ENCODE results near the gene ELOA.
"Not testable (repeated sequence)": the region's sequence is repeated elsewhere in the genome, so short reads cannot be mapped to it uniquely, and the experiment has no call there.

The ELOA gene

DNA sequence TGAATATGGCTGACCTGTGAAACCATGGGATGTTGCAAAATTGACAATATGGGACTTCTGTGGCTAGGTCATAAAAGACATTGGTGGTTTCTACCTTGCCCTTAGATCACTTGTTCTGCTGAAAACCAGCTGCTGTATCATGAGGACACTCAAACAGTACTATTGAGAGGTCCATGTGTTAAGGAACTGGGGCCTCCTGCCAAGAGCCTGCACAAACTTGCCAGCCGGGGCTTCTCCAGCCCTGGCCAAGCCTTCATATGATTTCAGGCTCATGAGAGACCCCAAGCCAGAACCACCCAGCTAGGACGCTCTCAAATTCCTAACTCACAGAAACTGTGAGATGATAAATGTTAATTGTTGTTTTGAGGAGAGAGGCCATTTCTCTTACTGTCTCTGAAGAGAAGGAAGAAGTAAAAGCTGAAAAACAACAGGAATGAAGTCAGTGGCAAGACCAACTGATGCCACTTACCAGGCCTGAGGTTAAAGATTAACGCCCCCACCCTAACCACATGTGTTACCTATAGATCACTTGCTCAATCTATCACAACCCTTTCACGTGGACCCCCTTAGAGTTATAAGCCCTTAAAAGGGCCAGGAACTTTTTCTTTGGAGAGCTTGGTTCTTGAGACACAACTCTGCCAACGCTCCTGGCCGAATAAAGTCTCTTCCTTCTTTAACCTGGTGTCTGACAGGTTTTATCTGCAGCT lies 31.1 kb downstream of the ELOA start:
- DNase-seq = no peak
- in situ Hi-C loops (cut with HindIII; ENCODE audit: low pct_ligation_motif_present, low pct_unique_long_range_greater_than_20kb, low sequenced_read_pairs) = no loop called here

DNA sequence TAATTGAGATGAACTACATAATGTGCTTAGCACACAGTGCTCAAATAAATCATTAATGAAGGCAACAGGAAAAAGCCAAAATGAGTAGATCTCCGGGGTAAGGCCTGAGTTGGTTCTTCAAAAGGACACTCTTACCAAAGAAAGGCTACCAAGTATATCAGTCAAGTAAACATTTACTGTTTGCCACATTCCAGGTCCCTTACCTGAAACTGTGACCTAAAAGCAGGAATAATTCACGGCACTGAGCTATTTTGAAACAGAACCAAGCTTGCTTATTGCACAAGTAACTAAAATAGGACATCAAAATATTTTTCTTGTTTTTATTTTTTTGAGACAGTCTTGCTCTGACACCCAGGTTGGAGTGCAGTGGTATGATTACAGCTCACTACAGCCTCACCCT lies 32.9 kb downstream of the ELOA start:
- in situ Hi-C loops (cut with HindIII; ENCODE audit: low pct_ligation_motif_present, low pct_unique_long_range_greater_than_20kb, low sequenced_read_pairs) = no loop called here
- DNase-seq = no peak

DNA sequence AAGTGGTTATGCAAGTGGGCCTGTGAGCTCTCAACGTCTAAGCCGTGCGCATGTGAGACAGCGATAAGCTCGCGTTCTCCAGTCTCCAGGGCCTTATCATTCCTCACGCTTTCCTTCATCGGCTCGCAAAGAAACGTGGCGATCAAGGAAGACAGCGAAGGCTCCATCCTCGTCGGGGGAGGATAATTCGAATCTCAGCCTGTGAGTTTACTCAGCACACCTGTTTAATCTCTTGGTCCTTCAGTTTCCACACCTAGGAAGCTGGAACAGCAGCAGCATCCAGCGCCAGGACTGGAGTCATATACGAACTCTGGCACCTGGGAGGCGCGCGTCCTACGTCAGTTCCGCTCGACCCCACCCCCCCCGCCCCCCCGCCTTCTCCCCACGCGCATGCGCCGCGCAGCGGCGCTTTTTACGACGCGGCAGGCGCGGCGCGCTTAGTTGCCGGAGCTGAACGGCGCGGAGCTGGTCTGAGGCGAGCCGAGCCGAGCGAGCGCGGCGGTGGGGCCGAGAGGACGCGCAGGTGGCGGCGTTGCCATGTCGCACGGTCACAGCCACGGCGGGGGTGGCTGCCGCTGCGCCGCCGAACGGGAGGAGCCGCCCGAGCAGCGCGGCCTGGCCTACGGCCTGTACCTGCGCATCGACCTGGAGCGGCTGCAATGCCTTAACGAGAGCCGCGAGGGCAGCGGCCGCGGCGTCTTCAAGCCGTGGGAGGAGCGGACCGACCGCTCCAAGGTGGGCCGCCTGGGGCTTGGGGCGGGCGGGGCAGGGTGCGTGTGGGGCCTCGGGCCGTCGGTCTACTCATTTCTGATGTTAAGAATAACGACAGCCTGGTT lies 34.9 kb downstream of the ELOA start, which contains the start of gene PITHD1:
Gene PITHD1, plus strand, starts transcription at position 440 of the 836 bp plus-strand sequence. Its CDS starts 98 bp downstream, at position 538.
- in situ Hi-C loops (cut with HindIII; ENCODE audit: low pct_ligation_motif_present, low pct_unique_long_range_greater_than_20kb, low sequenced_read_pairs) = no loop called here
- DNase-seq = peak; percentile 82

DNA sequence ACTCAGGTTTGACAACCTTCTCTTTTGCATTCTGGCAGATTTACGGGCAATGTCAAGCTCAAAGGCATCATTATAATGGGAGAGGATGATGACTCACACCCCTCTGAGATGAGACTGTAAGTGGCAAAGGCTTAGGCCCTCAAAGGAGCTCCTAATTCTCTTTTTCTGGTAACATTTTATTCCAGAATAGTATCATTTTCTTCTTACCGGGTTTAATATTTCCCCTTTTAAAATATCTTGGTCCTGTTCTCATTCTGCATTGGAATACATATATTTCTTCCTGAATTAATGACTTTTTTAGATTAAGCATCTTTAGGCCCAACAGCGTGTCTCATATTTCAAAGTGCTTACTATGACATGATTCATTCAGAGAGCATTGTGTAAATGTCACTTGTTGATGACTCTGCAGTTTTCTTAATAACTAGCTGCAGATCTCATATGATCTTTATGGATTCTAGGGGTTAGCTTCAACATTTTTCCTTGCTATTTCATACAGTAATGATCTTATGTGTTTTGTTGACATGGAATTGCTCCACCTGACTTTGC lies 36.6 kb downstream of the ELOA start:
- in situ Hi-C loops (cut with HindIII; ENCODE audit: low pct_ligation_motif_present, low pct_unique_long_range_greater_than_20kb, low sequenced_read_pairs) = no loop called here
- DNase-seq = peak; percentile 19

DNA sequence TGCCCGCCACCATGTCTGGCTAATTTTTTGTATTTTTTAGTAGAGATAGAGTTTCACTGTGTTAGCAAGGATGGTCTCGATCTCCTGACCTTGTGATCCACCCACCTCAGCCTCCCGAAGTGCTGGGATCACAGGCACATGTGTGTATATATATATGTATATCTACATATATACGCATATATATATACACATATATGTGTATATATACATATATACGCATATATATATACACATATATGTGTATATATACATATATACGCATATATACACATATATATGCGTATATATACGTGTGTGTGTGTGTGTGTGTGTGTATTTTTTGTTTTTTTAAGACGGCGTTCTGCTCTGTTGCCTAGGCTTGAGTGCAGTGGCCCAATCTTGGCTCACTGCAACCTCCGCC lies 39.9 kb downstream of the ELOA start:
- DNase-seq; in situ Hi-C loops (cut with HindIII; ENCODE audit: low pct_ligation_motif_present, low pct_unique_long_range_greater_than_20kb, low sequenced_read_pairs): not testable (repeated sequence)

DNA sequence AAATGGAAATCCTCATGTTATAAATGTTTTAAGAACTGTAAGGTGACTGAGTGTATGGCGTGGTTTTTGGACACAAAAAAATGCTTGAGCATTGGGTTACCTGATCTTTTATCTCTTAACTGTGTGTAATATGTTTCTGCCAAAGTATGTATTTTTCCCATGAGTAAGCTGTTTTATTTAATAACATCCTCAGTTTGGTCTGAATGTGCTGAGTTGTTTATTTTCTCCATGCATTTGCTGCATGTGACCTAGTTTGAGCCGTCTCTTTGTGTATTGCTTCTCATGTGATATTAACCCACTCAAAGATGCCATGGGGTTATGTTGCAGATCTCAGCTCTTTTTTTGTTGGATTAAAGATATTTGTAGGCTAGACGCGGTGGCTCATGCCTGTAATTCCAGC lies 41.6 kb downstream of the ELOA start:
- in situ Hi-C loops (cut with HindIII; ENCODE audit: low pct_ligation_motif_present, low pct_unique_long_range_greater_than_20kb, low sequenced_read_pairs) = no loop called here
- no peak for DNase-seq

DNA sequence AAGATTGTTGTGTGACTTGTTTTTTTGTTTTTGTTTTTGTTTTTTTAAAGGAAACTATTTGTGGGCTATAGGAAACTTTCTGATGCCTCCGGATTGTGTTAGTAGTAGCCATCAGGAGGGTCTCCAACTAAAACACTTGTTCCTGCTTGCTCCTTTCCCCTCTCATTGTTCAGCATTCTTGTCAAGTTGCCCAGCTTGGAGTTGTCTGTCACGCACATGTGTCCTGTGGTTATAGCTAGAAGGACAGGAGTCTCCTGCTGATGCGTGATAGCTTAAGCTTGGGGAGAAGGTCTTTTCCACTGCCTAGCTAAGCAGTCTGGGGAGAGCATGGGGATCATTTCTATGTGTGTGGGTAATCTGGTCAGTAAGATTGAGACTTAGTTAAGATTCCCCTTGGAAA lies 44.4 kb downstream of the ELOA start:
- in situ Hi-C loops (cut with HindIII; ENCODE audit: low pct_ligation_motif_present, low pct_unique_long_range_greater_than_20kb, low sequenced_read_pairs) = no loop called here
- no peak for DNase-seq

DNA sequence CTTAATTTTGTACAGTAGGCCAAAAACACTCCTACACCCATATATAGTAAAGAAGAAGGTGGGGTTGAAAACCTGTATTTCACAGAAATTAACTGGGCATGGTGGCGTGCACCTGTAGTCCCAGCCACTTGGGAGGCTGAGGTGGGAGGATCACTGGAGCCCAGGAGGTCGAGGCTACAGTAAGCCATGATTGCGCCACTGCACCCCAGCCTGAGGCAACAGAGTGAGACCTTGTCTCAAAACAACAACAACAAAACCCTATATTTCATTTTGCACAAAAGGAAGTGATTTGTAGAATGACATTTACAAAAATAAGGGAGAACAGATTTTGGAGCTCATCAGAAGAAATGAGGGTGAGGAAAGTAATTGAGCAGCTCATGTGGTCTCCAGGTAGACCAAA lies 45.4 kb downstream of the ELOA start:
- in situ Hi-C loops (cut with HindIII; ENCODE audit: low pct_ligation_motif_present, low pct_unique_long_range_greater_than_20kb, low sequenced_read_pairs) = no loop called here
- DNase-seq = no peak

DNA sequence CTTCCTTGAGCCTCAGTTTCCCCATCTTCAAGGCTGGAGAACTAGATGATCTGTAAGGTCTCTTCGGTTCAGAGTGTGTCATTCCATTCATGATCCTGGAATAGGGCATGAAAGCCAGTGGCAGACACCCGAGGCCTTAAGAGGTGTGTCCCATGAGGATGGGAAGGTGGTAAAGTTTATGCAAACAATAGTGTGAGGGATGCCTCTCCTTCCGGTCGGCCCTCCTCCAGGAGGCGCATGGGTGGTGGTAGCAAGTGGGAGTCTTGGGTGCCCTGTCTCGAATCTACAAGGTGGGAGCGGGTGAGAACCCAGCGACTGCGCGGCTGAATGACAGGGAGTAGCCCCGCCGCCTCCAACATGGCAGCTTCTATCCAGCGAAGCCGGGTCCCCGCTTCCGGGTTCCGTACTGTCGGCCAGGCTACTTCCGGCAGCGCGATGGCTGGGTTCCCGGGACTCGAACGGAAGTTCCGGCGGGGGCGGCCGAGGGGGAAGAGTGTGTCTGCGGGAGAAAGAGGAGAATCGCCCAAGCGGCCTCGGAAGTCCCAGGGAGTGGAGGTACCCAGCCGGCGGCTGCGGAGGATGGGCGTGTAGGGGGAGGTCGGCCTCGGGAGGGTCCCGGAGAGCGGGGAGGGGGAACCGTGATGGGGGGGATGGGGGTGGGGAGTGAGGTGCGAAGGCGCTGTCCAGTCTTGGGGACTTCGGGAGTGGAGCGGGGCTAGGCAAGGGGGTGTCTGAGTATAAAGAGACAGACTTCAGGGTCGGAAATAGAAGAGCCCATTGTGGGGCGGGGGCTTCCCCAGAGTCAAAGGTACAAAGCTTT lies 47.6 kb downstream of the ELOA start, which contains the start of gene LYPLA2:
Gene LYPLA2, plus strand, starts transcription at position 450 of the 820 bp plus-strand sequence. CDS start 1,538 bp downstream, outside the sequence.
- in situ Hi-C loops (cut with HindIII; ENCODE audit: low pct_ligation_motif_present, low pct_unique_long_range_greater_than_20kb, low sequenced_read_pairs) = no loop called here
- peak; percentile 89 for DNase-seq

DNA sequence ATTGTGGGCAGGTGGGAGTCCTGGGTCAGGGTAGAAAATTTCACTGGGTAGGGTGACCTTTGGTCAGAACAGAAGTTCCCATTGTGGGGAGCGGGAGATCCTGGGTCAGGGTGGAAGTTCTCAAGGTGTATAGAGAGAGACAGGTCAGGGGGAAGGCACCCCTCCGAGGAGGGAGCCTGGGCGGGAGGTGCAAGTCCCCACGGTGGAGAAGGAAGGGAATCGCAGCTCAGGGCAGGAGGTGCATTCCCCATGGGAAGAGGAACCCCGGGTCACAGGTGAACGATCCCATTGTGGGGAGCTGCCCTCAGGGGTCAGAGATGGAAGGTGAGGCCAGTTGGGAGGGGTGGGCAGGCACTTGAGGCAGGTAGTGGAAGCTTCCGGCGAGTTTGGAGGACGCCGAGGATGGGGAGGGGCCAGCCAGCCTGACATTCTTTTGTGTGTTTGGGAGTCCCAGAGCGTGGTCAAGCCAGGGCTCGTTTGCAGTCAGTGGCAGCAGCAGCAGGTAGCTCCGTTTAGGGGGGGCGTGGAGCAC lies 48.3 kb downstream of the ELOA start:
- in situ Hi-C loops (cut with HindIII; ENCODE audit: low pct_ligation_motif_present, low pct_unique_long_range_greater_than_20kb, low sequenced_read_pairs) = no loop called here
- peak; percentile 20 for DNase-seq

DNA sequence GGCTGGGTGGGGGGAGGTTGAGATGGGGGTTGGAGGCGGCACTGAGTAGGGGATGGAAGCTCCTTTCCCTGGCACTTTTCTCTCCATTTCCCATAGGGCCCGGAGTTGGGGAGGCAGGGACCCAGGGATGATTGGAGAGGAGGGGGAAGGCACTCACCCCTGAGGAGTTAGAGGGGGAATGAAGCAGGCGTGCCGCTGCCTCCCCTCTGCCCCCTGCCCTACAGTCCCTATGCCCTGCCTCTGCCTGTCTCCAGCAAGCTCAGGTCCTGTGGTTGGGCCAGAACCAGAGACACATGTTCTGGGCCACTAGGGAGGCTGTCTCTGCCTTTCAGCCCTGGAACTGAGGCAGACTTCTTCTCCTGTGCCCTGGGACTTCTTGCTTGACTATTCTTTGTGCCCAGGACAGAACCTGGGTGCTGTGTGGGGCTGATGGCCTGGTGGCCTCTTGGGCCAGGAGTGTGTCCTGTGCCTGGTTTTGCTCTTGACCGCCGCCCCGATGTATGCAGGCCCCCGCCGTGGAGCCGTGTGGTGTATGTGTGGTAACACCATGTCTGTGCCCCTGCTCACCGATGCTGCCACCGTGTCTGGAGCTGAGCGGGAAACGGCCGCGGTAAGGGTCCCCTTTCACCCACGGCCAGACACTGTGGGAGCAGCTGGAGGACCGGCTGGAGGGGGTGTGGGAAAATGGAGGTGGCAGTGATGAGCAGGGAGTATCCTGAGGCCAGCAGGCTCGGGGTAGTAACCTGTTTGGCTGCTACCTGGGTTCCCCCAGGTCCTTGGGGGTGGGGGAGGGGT lies 49.1 kb downstream of the ELOA start:
- in situ Hi-C loops (cut with HindIII; ENCODE audit: low pct_ligation_motif_present, low pct_unique_long_range_greater_than_20kb, low sequenced_read_pairs) = no loop called here
- no peak for DNase-seq

DNA sequence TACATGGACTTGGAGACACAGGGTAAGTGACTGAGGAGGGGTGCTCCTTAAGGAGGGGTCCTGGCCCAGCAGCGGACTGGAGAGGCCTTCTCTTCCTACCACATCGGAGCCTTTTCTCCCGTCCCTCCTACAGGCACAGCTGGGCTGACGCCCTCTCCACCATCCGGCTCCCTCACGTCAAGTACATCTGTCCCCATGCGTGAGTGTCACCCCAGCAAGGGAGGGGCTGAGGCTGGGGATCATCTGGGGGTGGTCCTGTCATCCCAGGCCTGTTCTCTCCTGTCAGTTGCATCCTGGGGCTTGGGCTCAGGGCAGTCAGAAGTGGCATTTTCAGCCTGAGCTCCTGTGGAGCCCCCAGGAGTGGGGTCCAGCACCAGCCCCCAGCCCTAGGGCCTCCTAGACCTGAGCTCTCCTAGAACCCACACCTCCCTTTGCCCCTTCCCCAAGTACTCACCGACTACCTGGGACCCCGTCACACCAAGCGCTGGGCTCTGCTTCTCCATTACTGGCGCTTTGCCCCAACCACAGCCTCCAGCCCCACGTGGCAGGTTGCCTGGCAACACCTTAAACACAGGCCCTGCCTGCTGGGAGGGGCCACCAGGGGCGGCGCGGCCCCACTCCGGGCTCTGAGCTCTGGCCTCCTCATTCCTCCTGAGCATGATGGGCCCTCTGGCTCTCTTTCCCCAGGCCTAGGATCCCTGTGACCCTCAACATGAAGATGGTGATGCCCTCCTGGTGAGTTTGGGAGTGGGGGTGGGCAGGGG lies 49.9 kb downstream of the ELOA start:
- no peak for DNase-seq
- in situ Hi-C loops (cut with HindIII; ENCODE audit: low pct_ligation_motif_present, low pct_unique_long_range_greater_than_20kb, low sequenced_read_pairs) = no loop called here

DNA sequence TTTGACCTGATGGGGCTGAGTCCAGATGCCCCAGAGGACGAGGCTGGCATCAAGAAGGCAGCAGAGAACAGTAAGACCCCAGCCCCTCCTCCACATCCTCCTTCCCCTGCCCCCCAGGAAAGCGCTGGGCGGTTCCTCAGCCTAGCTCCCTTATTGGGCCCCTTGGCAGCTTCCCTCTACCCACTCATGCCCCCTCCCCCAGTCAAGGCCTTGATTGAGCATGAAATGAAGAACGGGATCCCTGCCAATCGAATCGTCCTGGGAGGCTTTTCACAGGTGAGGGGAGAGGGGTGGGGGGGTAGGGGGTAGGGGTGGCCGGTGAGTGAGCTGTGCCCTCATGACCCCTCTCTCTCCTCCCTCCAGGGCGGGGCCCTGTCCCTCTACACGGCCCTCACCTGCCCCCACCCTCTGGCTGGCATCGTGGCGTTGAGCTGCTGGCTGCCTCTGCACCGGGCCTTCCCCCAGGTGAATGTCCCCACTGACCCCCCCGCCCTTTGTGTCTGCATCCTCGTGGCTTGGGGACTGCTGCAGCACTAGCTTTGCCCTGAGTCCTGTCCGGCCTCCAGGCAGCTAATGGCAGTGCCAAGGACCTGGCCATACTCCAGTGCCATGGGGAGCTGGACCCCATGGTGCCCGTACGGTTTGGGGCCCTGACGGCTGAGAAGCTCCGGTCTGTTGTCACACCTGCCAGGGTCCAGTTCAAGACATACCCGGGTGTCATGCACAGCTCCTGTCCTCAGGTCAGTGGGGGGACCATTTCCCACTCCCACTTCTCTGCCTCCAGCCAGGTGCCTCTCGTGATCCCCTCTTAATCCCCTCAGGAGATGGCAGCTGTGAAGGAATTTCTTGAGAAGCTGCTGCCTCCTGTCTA lies 50.8 kb downstream of the ELOA start:
- in situ Hi-C loops (cut with HindIII; ENCODE audit: low pct_ligation_motif_present, low pct_unique_long_range_greater_than_20kb, low sequenced_read_pairs) = no loop called here
- DNase-seq = no peak

DNA sequence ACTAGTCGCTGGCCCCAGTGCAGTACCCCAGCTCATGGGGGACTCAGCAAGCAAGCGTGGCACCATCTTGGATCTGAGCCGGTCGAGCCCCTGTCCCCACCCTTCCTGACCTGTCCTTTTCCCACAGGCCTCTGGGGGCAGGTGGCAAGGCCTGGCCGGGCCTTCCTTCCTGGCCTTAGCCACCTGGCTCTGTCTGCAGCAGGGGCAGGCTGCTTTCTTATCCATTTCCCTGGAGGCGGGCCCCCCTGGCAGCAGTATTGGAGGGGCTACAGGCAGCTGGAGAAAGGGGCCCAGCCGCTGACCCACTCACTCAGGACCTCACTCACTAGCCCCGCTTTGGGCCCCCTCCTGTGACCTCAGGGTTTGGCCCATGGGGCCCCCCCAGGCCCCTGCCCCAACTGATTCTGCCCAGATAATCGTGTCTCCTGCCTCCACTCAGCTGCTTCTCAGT lies 51.5 kb downstream of the ELOA start:
- DNase-seq; in situ Hi-C loops (cut with HindIII; ENCODE audit: low pct_ligation_motif_present, low pct_unique_long_range_greater_than_20kb, low sequenced_read_pairs): not testable (repeated sequence)

DNA sequence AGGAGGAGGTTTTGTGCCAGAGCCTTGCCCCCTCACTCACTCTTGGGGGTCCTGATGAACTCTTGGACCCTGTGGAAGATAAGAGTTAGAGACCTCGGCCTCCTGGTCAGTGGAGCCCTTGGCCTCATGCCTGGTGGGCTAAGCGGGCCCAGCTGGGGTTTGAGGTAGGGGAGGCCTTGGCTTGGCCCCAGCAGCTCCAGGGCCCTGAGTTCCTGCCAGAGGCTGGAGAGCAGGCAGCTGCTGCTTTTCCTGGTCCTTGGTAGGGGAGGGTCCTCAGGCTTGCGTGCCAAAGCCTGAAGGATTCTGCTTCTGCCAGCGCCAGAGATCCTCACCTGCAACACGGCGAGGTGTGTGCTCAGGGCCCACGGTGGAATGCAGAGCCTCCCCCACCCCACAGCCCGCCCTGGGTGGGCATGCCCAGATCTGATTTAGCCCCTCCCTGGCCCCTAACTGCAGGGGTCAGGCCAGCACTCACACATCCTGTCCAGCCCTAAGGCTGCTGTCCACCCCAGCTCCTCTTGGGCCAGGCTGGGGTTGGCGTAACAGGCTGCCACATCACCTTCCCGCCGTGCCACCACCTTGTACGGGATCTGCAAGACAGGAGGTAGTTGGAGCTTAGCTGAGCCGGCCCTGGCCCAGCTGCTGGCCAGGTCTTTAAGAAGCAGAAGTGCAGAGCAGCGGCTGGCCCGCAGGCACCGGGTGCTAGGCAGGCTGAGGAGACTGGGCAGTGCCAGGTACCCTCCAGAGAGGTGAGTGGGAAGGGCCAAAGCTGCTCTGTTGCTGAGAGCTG lies 52.6 kb downstream of the ELOA start:
- in situ Hi-C loops (cut with HindIII; ENCODE audit: low pct_ligation_motif_present, low pct_unique_long_range_greater_than_20kb, low sequenced_read_pairs) = no loop called here
- DNase-seq = no peak
